GM21619 (cell line): ENCODE results near the gene HEBP2.
"Not testable (repeated sequence)": the region's sequence is repeated elsewhere in the genome, so short reads cannot be mapped to it uniquely, and the experiment has no call there.

Experiments used
- ATAC-seq: cut with Tn5 transposase; IDR thresholded peaks from one replicate; pipeline ENCODE4 v1.9.1; 2021; ENCODE audit not compliant: unreplicated experiment

HEBP2 gene

DNA sequence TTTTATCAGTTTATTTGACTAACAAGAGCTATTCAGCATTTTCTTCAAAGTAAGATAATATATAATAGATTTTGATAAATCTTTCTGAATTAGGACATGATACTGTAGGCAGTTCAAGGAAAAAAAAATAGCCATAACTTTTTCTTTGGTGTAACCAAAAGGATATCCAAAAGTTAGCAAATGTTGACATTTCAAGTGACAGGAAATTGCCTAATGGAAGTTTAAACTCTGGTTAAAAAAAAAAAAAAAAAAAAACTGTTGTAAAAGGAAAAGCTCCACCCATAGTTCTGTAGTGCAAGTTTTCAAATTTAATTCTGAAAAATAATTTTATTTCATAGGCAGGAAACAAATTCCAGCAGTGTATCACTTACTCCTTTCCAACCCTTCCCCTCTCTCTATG lies 18.8 kb downstream of the HEBP2 start:
- no peak for ATAC-seq

GRCh38 chr6:138424004-138424904 lies 20.2 kb downstream of the HEBP2 start:
- no peak for ATAC-seq

GRCh38 chr6:138425256-138425655 lies 21.2 kb downstream of the HEBP2 start:
- not testable (repeated sequence) for ATAC-seq

DNA sequence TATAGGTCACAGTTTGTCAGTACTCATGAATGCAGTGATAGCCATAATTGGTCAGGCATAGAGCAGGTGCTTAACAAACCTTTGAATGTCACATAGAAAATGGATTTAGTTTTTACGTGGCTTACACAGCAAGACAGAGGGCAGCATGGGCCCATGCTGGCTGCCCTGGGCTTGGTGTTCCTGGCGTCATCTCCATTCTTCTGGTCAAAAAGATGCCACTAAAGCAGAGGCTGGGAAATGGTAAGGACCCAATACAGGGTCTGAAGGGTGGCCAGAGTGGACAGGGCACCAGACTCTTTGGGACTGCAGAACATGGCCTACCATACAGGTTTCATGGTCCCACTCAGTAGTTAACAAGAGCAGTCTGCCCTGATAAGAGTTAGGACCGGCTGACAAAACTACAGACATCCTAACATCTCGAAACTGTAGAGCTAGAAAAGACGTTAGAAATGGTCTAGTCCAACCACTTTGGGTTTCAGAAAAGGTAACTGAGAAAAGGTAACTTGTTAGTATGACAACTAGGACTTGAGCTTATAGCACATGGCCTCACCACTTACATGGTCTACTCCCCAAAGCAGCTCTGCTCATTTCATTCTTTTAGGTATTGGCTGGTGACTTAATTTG lies 22.6 kb downstream of the HEBP2 start:
- no peak for ATAC-seq

DNA sequence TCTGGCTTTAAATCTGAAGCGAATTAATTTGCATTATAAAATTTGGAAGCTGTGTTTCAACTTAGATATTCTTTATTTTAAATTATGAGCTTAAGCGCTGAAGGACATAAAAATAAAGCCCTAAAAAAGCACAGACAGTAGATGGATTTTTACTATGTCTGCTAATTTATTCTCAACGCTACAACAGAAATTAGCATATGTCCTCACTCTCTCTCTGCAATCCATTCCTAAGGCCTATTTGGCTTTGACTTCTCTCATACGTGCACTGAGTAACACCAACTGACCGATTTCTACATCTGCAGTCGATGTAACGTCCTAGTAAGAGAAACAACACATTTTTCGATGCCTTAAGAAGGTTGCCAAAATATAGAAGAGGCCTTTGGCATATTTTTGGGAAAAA lies 23.7 kb downstream of the HEBP2 start:
- no peak for ATAC-seq

DNA sequence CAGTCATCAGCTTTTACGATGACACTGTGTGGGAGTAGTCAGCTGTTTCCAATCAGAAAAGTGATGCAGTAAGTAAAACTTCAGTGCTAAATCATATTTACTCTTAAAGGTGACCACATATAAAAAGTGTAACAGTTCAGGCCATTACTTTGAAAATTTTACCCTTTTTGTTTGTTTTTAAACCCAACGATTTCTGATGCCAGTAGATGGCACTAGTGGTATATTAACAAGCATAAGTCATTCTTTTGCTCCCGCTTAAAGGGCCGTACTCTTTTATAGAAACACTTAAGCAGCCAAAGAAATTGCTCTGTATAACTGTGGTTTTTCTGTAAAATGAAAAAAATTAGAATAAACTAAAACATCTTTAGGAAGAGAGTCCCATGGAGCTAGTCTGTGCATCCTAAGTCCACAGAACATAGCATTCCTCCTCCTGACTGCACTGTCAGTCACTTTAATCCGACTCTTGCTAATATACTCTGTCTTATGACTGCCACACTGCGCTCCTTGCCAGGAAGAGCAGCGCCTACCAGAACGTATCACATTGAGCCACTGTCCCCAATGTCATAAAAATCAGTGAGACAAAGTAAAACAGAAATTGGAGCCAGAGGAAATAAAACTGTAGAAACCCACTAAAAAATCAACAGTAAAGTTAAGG lies 25.0 kb downstream of the HEBP2 start:
- no peak for ATAC-seq

- ATAC-seq: no peak
These were observed 25.7 kb downstream of the HEBP2 start for GRCh38 chr6:138429761-138430160.

- no peak for ATAC-seq
These were observed 26.5 kb downstream of the HEBP2 start for GRCh38 chr6:138430361-138431145.

GRCh38 chr6:138431256-138432062 lies 27.4 kb downstream of the HEBP2 start:
- ATAC-seq: no peak

DNA sequence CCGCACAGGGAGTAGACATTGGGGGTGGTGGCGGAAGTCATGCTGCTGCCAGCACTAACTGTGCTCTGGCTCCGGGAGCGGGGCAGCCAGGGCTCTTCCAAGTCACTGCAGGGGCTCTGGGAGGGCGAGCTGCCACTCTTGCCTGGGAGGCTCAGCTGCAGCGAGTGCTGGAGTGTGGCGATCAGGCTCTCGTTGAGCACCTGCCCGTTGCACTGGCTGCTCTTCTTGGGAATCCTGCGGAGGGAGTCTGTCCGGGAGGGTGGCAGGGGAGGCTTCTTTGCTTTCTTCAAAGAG lies 28.0 kb downstream of the HEBP2 start:
- no peak for ATAC-seq

- no peak for ATAC-seq
These were observed 30.1 kb downstream of the HEBP2 start for GRCh38 chr6:138434096-138434495.

GRCh38 chr6:138434925-138435324 lies 30.9 kb downstream of the HEBP2 start:
- no peak for ATAC-seq

DNA sequence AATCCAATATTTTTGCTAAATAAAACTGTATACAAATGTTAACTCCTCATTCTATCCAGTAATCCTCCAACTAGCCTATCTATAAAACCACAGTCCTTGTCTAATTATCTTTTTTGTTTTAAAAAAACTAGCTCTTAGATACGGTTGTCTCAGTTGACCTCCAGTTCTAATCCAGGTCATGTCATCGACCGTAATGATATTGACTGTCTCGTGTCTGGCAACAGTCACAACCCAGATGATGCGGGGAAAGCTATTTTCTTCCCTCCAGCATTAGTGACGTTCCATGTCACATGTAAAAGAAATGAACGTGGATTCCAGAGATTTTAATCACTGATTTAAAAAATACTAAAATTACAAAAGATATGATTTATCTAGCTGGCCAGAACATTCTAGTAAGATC lies 35.5 kb downstream of the HEBP2 start:
- ATAC-seq: no peak

- ATAC-seq: no peak
These were observed 36.3 kb downstream of the HEBP2 start for GRCh38 chr6:138440296-138440695.

DNA sequence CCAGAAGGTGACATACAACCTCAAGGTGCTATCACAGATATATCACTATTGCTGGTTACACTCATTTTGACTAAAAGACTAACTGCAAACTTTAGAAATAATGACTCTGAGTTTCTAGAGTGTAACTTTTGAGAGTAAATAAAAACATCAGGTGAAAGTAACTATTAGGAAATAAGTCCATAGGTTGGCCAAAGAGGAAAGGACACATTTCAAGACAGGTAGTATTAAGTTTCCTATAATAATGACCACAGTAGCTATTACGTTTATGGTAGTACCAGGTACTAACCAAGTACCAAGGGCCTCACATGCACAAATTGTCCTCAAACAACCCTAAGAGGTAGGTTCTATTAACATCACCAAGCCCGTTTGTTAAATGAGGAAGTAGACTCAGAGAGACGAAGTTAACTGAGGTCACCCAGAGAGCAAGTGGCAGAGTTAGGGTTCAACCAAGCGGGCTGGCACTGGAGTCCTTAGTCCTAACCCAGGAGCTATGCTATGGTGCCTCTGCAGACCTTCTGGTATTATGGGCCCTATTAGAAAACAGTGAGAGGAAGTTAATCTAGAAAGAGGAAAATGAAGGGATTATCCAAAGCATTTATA lies 36.8 kb downstream of the HEBP2 start:
- no peak for ATAC-seq

DNA sequence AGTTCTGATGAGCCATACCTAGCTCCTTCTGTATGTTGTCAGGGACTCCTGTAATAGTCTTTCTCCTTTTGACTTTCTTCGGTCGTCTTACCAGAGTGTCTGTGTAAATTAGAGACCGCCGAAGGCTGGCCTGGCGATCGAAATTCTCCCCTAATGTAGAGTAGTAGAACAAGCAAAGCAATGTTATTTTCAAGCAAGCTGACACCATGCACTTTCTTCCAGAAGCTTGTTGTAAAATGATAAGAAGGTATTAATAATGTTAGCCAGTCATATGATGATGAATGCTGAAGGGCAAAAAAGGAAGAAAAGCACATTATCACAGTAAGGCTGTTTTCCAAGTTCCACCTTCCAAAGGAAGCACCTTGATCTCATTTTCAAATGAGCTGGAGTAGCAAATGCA lies 37.9 kb downstream of the HEBP2 start:
- ATAC-seq: no peak

GRCh38 chr6:138442663-138443062 lies 38.6 kb downstream of the HEBP2 start:
- no peak for ATAC-seq

- no peak for ATAC-seq
These were observed 40.0 kb downstream of the HEBP2 start for GRCh38 chr6:138443979-138444378.

- no peak for ATAC-seq
These were observed 42.8 kb downstream of the HEBP2 start for GRCh38 chr6:138446821-138447220.

DNA sequence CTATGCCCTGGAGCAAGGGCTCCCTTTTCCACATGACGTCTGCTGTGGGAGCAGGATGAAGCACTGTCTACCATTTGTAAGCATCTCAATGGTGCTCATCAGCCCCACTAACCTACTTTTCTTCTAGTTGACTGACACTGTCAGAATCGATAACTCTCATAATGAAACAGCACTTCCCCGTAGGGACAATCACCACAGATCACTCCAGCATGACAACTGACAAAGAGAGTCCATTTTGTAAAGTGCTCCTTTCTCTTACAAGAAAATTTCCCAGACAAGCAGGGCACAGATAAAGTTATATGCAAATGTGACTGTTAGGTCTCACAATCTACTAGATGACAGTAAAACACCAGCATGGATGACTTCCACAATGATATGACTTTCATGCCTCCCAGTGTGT lies 46.4 kb downstream of the HEBP2 start:
- ATAC-seq: peak; percentile 64
